HG03196 (cell line): ENCODE results near the gene PDILT.

Source experiments
- ATAC-seq: cut with Tn5 transposase; IDR thresholded peaks from one replicate; pipeline ENCODE4 v1.9.1; 2021; ENCODE audit not compliant: unreplicated experiment

PDILT gene

GRCh38 chr16:20372701-20373100 lies 31.8 kb downstream of the PDILT start:
- ATAC-seq, result no peak

DNA sequence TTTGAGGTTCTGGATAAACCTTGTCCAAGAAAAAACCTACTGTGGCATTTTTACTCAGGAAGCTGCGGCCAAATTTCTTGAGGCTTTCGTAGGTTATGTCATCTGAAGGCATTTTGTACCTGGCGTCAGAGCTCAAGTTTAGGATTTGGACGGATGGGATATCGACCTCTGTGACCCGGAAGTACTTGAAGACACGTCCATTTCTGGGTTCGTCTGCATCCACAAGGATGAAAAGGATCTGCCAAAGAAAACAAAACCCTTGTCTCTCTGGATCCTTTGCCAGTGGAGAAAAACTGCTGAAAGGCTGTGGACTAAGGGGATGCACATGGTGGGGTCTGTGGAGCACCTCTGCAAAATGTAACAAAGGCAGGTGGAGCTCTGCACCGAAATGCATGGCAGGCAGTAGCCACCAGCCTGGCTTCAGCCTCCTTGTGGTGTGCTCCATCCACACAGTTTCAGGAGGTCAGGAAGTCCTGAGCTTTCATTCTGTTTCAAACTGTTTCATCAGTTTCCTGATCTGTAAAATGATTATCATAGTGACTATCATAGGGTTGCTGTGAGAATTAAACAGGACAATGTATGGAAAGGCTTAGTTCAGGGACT lies 35.0 kb downstream of the PDILT start:
- no peak for ATAC-seq

DNA sequence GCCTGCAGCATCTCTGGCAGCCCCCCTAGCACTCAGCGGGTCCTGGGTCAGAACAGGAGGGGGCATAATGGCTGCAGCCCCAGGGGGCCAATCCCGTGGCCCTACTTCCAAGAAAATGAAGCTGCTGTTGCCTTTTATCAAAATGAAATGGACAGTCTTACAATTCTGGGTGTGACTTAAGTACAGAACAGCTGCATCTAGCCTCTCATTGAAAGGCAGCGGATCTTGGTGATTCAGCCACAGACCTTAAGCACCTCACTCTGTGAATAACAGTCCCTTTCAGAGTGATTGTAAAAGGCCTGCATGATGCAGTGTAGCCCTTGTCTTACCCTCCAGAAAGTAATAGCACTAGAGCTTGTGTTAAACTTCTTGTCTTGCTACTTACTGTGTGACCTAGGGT lies 40.5 kb downstream of the PDILT start:
- no peak for ATAC-seq

DNA sequence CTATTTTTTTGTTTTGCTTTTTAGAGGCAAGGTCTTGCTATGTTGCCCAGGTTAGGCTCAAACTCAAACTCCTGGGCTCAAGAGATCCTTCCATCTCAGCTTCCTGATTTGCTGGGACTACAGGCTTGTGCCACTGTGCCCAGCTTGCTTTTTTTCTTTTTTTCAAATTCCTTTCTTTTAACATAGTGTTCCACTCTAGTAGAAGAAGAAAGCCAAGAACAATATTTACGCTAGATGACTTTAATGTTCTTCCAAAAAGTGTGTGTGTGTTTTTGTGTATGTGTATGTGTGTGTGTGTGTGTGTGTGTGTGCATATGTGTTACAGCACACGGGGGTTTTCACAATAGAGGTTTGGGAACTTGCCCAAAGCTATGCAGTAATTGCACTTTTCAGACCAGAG lies 41.3 kb downstream of the PDILT start:
- ATAC-seq, result no peak

GRCh38 chr16:20359997-20360396 lies 44.5 kb downstream of the PDILT start:
- ATAC-seq, result no peak

DNA sequence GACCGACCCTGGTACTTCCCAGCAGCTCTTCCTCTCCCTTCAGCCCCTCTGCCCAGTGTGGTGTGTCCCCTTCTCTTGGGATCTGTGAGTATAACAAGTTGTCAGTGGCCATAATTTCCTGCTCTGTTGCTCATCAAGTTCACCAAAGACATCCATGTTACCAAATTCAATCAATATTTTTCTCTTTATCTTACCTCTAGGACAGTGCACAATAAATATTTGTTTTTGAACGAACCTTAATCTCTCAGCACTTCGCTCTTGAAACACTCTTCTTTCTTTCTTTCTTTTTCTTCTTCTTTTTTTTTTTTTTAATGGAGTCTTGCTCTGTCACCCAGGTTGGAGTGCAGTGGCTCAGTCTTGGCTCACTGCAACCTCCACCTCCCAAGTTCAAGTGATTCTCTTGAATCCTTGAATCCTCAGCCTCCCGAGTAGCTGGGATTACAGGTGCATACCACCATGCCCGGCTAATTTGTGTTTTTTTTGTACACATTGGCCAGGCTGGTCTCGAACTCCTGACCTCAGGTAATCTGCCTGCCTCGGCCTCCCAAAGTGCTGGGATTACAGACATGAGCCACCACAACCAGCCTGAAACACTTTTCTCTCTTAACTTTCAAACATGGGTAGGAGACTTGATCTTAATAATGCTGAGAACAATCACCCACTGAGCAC lies 49.3 kb downstream of the PDILT start:
- no peak for ATAC-seq

DNA sequence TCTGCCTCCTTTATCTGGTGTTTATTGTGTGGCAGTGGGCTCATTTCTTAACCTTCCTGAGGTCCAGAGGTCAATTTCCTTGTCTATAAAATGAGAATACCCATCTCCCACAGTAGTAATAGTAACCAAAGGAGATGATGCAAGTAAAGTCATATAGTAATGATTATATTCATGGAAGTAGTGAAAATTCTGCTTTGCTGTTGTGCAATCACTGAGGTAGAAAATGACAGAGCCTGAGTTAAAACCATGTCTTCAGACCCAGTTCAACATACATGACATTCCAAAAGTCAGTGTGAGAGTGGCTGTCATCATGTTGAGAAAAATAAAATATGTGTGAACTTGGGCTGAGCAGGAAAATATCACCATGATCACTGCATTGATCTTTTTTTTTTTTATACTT lies 51.2 kb downstream of the PDILT start:
- no peak for ATAC-seq

DNA sequence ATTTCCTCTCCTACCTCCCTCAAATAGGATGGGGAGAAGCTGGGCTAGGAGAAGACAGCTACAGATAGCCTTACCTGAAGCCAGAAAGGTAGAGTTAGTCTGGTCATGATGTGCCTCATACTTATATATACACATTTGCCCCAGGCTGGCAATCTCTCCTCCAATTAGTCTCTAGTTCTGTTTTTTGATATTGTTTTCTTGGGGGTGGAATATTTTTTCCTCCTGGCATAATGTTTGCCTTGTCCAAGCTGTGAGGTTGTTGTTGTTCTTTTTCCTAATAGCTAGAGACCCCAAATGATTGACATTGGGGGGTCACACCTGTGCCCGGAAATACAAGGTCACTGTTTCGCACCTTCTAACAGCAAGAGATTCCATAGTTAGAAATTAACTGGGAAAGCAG lies 51.9 kb downstream of the PDILT start, which contains the start of gene UMOD:
Gene UMOD, minus strand, starts transcription at position 101 of the 400 bp plus-strand sequence. CDS start 1,978 bp downstream, outside the sequence.
- ATAC-seq, result no peak

- ATAC-seq, result no peak
These were observed 54.9 kb downstream of the PDILT start for GRCh38 chr16:20349615-20350014.

GRCh38 chr16:20348365-20349185 lies 56.0 kb downstream of the PDILT start:
- no peak for ATAC-seq

- no peak for ATAC-seq
These were observed 56.7 kb downstream of the PDILT start for GRCh38 chr16:20347666-20348364.

- ATAC-seq, result no peak
These were observed 59.9 kb downstream of the PDILT start for GRCh38 chr16:20344611-20345010.

- ATAC-seq, result no peak
These were observed 64.8 kb downstream of the PDILT start for GRCh38 chr16:20339744-20340143.

- ATAC-seq, result no peak
These were observed 67.6 kb downstream of the PDILT start for GRCh38 chr16:20336955-20337354.

DNA sequence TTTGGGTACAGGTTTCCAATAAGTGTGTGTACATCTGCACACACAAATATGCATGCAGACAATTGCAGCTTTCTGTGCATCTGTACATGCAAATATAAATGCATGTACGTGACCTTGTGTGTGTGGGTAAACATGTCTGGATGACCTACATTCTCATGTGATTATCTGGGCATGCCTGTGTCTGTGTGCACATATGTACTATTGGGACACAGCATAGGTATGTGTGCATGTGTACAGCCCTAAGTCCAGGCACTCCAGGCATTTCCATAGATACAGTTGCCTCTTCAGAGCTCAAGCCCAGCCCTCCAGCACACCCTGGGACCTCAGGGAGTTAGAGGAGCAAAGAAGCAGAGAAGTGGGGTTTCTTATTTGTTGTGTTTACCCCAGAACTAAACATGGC lies 70.1 kb downstream of the PDILT start:
- no peak for ATAC-seq

GRCh38 chr16:20333120-20333519 lies 71.4 kb downstream of the PDILT start:
- ATAC-seq, result no peak

GRCh38 chr16:20332411-20332810 lies 72.1 kb downstream of the PDILT start:
- ATAC-seq, result no peak

GRCh38 chr16:20331635-20332034 lies 72.9 kb downstream of the PDILT start:
- ATAC-seq, result no peak

GRCh38 chr16:20329392-20330138 lies 75.0 kb downstream of the PDILT start:
- ATAC-seq, result no peak

GRCh38 chr16:20327444-20328041 lies 77.0 kb downstream of the PDILT start, which contains the start of gene GP2:
Gene GP2 (minus strand): TSS chr16:20327513. CDS start chr16:20326431, 1,082 bp downstream.
- ATAC-seq, result no peak
